HCT116 (cell line): Measurements from ENCODE around the gene DNAJC5G. TPM values are rescaled to one million over a fixed set of nuclear protein-coding genes. Genes with fewer than 3 reads are reported as not detected.

ENCODE experiments used
- ATAC-seq: fragments of 200-7000 bp; cut with Tn5 transposase; 2 replicates; pipeline ENCODE4 v1.9.1; 2020; ENCODE audit warnings: mild to moderate bottlenecking, moderate library complexity
- BruUV-seq: library from RNA; stranded (reverse); fragments of 400-500 nt; replicated peaks from 2 replicates; lab custom pipeline; 2021; lab: Mats Ljungman, UMichigan
- CTCF ChIA-PET: fragments of 300-600 bp; sonication (Branson Sonifier 250); formaldehyde crosslinking; loops from one replicate; lab custom pipeline; 2021; ENCODE audit warnings: antibody characterized with exemption; lab: Charles Lee
- POLR2A ChIA-PET: fragments of 300-600, 350-600 bp; sonication (Branson Sonifier 250); formaldehyde crosslinking; loops from one replicate; lab custom pipeline; 2021; ENCODE audit warnings: antibody characterized with exemption; lab: Charles Lee
- RAD21 ChIA-PET, 2 experiments: fragments of 300-600 bp; sonication (Branson Sonifier 250); formaldehyde crosslinking; loops; one replicate each; lab custom pipeline; 2023; ENCODE audit warnings: low total read pairs in 2 of 2; ENCODE audit not compliant: uncharacterized antibody in 2 of 2, unreplicated experiment in 2 of 2, low non-redundant PET in 1 of 2; lab: Charles Lee
- DNase-seq: peaks from one replicate; pipeline ENCODE4 v3.0.0-alpha.2; 2010; ENCODE audit warnings: low read depth, low spot score
- H2AFZ ChIP-seq: fragments of 200-600 bp; shearing (Covaris generic), sonication (generic); 2 replicates; pipeline ENCODE4 v1.6.1; 2017; ENCODE audit warnings: low read depth, mixed run types, mixed read lengths, antibody characterized with exemption, low read length; ENCODE audit not compliant: poor library complexity, severe bottlenecking
- H3K27ac ChIP-seq: 2 replicates; pipeline ENCODE4 v1.5.1; 2012; ENCODE audit warnings: low read depth, low read length
- H3K27me3 ChIP-seq: fragments of 200-600 bp; sonication (generic); 2 replicates; pipeline ENCODE4 v1.6.1; 2016; ENCODE audit warnings: mixed run types, low read length, mixed read lengths; ENCODE audit not compliant: insufficient read depth
- H3K36me3 ChIP-seq, 2 experiments: fragments of 200-500 bp in 1 of 2; fragments of 200-600 bp in 1 of 2; sonication (Bioruptor generic) in 1 of 2; sonication (generic) in 1 of 2; 2 replicates each; pipeline versions ENCODE4 v1.5.1 to v1.6.1; 2014 to 2016; ENCODE audit warnings: low read length in 2 of 2, inconsistent platforms in 1 of 2, mixed read lengths in 1 of 2, mixed run types in 1 of 2; ENCODE audit not compliant: insufficient read depth in 2 of 2, control insufficient read depth in 1 of 2
- H3K4me1 ChIP-seq, 2 experiments: fragments of 200-600 bp in 1 of 2; sonication (generic) in 1 of 2; 2 replicates each; pipeline versions ENCODE4 v1.5.1 to v1.6.1; 2012 to 2017; ENCODE audit warnings: low read length in 2 of 2, inconsistent platforms in 1 of 2, mild to moderate bottlenecking in 1 of 2, mixed read lengths in 1 of 2, mixed run types in 1 of 2, moderate library complexity in 1 of 2; ENCODE audit not compliant: insufficient read depth in 2 of 2, control insufficient read depth in 1 of 2
- H3K4me2 ChIP-seq: fragments of 200-600 bp; sonication (generic); 2 replicates; pipeline ENCODE4 v1.6.1; 2017; ENCODE audit warnings: mixed run types, low read length, mixed read lengths
- H3K4me3 ChIP-seq, 2 experiments: fragments of 200-600 bp in 1 of 2; sonication (generic) in 1 of 2; replicated peaks in 1 of 2; 2 replicates each; pipeline ENCODE4 v1.5.1; 2011 to 2016; ENCODE audit warnings: low read length in 2 of 2, control low read depth in 1 of 2, low read depth in 1 of 2, mild to moderate bottlenecking in 1 of 2, mixed read lengths in 1 of 2, mixed run types in 1 of 2
- H3K79me2 ChIP-seq: fragments of 200-600 bp; sonication (generic); 2 replicates; pipeline ENCODE4 v1.6.1; 2017; ENCODE audit warnings: mild to moderate bottlenecking, mixed run types, low read length, moderate library complexity, mixed read lengths; ENCODE audit not compliant: insufficient read depth
- H3K9ac ChIP-seq: fragments of 200-600 bp; sonication (generic); 2 replicates; pipeline ENCODE4 v1.6.1; 2016; ENCODE audit warnings: low read length, mixed read lengths
- H3K9me2 ChIP-seq: fragments of 200-600 bp; sonication (generic), shearing (Covaris generic); 2 replicates; pipeline ENCODE4 v1.6.1; 2017; ENCODE audit warnings: mixed run types, mild to moderate bottlenecking, moderate library complexity; ENCODE audit not compliant: insufficient read depth
- H3K9me3 ChIP-seq, 2 experiments: fragments of 200-500 bp in 1 of 2; fragments of 200-600 bp in 1 of 2; sonication (Bioruptor generic) in 1 of 2; sonication (generic) in 1 of 2; 2 replicates each; pipeline ENCODE4 v1.6.1; 2014 to 2017; ENCODE audit warnings: low read length in 2 of 2, mixed read lengths in 2 of 2, inconsistent platforms in 1 of 2, low read depth in 1 of 2, mild to moderate bottlenecking in 1 of 2, mixed run types in 1 of 2, moderate library complexity in 1 of 2; ENCODE audit not compliant: control insufficient read depth in 1 of 2, insufficient read depth in 1 of 2
- H4K20me1 ChIP-seq: fragments of 200-600 bp; sonication (generic), shearing (Covaris generic); 2 replicates; pipeline ENCODE4 v1.6.1; 2017; ENCODE audit warnings: mixed run types, mild to moderate bottlenecking, moderate library complexity; ENCODE audit not compliant: insufficient read depth
- CEBPB ChIP-seq: IDR thresholded peaks from 2 replicates; pipeline ENCODE4 v1.6.1; 2012; ENCODE audit warnings: low read depth
- EGR1 ChIP-seq: IDR thresholded peaks from 2 replicates; pipeline ENCODE4 v1.6.1; 2012; ENCODE audit warnings: low read depth
- ELF1 ChIP-seq: IDR thresholded peaks from 2 replicates; pipeline ENCODE4 v1.6.1; 2012; ENCODE audit warnings: low read depth, borderline replicate concordance
- EZH2 ChIP-seq: fragments of 200-600 bp; sonication (generic); IDR thresholded peaks from 2 replicates; pipeline ENCODE4 v1.6.1; 2017; ENCODE audit warnings: antibody characterized with exemption, mixed run types
- EZH2phosphoT487 ChIP-seq: fragments of 200-600 bp; IDR thresholded peaks from 2 replicates; pipeline ENCODE4 v1.6.1; 2018; ENCODE audit warnings: antibody characterized with exemption, borderline replicate concordance
- FOSL1 ChIP-seq: IDR thresholded peaks from 2 replicates; pipeline ENCODE4 v1.6.1; 2012; ENCODE audit warnings: low read depth
- POLR2AphosphoS5 ChIP-seq: IDR thresholded peaks from 2 replicates; pipeline ENCODE4 v1.6.1; 2011; ENCODE audit warnings: mild to moderate bottlenecking, low read depth, low read length, moderate library complexity
- RAD21 ChIP-seq: IDR thresholded peaks from 2 replicates; pipeline ENCODE4 v1.6.1; 2012; ENCODE audit warnings: low read depth, mild to moderate bottlenecking
- SP1 ChIP-seq: IDR thresholded peaks from 2 replicates; pipeline ENCODE4 v1.6.1; 2012; ENCODE audit warnings: low read depth
- SRF ChIP-seq: IDR thresholded peaks from 2 replicates; pipeline ENCODE4 v1.6.1; 2012; ENCODE audit warnings: low read depth
- TCF7L2 ChIP-seq: IDR thresholded peaks from 2 replicates; pipeline ENCODE4 v1.7.0; 2011; ENCODE audit warnings: borderline replicate concordance, inconsistent platforms; ENCODE audit not compliant: insufficient read depth, insufficient read length; ENCODE audit errors: extremely low read depth
- YY1 ChIP-seq: IDR thresholded peaks from 2 replicates; pipeline ENCODE4 v1.6.1; 2011; ENCODE audit warnings: low read length, low read depth, moderate library complexity, mild to moderate bottlenecking; ENCODE audit not compliant: insufficient replicate concordance; ENCODE audit errors: extremely low read depth
- ZFX ChIP-seq: fragments of 450-650 bp; IDR thresholded peaks from 2 replicates; pipeline ENCODE4 v1.6.1; 2017
- ZNF274 ChIP-seq: fragments of 200-500 bp; sonication (Bioruptor generic); IDR thresholded peaks from 2 replicates; pipeline ENCODE4 v1.6.1; 2014; ENCODE audit warnings: mild to moderate bottlenecking, low read depth, low read length, inconsistent platforms
- intact Hi-C: fragments of 100-400 bp; cut with micrococcal nuclease; formaldehyde crosslinking; loops from 2 replicates; pipeline ENCODE4 v1.10.0; 2022
- total RNA-seq: library from RNA; stranded (reverse); gene quantifications from one replicate; pipeline ENCODE4 v1.2.1, GENCODE V29; 2021; ENCODE audit not compliant: unreplicated experiment
- TF ChIP-seq, protein P1 (sequence below): IDR thresholded peaks from 2 replicates; pipeline ENCODE4 v1.6.1; 2012
- TF ChIP-seq, protein P2 (sequence below), 3 experiments: fragments of 200-600 bp in 1 of 3; sonication (generic) in 1 of 3; IDR thresholded peaks in 2 of 3; conservative IDR thresholded peaks in 1 of 3; 2 replicates each; pipeline ENCODE4 v1.5.1; 2012 to 2017; ENCODE audit warnings: low read depth in 2 of 3, low read length in 2 of 3, antibody characterized with exemption in 1 of 3, borderline replicate concordance in 1 of 3, control low read depth in 1 of 3, mild to moderate bottlenecking in 1 of 3, mixed read lengths in 1 of 3, mixed run types in 1 of 3, moderate library complexity in 1 of 3; ENCODE audit not compliant: insufficient read depth in 1 of 3
- TF ChIP-seq, protein P3 (sequence below): IDR thresholded peaks from 2 replicates; pipeline ENCODE4 v1.6.1; 2011; ENCODE audit warnings: mild to moderate bottlenecking, low read length, moderate library complexity; ENCODE audit not compliant: insufficient replicate concordance; ENCODE audit errors: extremely low read depth
- TF ChIP-seq, protein P4 (sequence below): IDR thresholded peaks from 2 replicates; pipeline ENCODE4 v1.6.1; 2012; ENCODE audit warnings: low read depth

The DNAJC5G gene
- total RNA-seq, 1 experiment from 2014 or later: 2.5 TPM

DNA sequence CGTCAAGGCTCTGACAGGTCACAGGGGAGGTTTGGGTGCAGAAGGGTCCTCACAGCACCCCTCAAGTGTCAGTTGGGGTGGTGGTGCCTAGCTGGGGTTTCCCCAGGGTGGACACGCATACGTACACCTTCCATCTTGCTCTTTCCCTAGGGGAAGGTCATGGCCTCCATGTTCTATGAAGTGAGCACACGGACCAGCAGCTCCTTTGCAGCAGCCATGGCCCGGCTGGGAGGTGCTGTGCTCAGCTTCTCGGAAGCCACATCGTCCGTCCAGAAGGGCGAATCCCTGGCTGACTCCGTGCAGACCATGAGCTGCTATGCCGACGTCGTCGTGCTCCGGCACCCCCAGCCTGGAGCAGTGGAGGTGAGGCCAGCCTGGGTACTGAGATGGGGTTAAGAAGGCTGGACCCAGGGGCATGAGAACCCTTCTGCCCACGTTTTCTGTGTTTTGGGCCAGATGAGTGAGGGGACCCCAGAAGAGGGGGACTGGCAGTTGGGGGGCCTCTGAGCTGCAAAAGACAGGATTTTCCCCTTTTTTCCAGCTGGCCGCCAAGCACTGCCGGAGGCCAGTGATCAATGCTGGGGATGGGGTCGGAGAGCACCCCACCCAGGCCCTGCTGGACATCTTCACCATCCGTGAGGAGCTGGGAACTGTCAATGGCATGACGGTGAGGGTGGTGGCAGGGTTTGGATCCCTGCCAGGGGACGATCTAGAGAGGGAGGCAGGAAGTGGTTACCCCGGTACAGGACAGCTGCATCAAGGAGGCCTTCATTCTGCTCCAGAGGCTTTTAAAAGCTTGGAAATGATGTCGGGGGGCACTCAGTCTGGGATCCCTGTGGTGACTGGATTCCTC is 33.2 kb upstream of the DNAJC5G start:
- Histone ChIP-seq H3K36me3 (peaks cover 36 to 68% of the 10 kb centered on the region in 2 experiments), H3K4me1 (no peaks in the 10 kb centered on the region), H3K4me3 (no peak overlapping the region), H3K9ac (no peak overlapping the region), H2AFZ (no peak overlapping the region), H3K79me2 (no peaks in the 10 kb centered on the region), H3K27ac (no peak overlapping the region), H3K9me2 (no peaks in the 10 kb centered on the region), H3K27me3 (no peaks in the 10 kb centered on the region), H4K20me1 (no peaks in the 10 kb centered on the region), H3K9me3 (no peaks in the 10 kb centered on the region), H3K4me2 (no peak overlapping the region)
- ChIA-PET RAD21 (no interaction called here), POLR2A (no interaction called here), CTCF (no interaction called here)
- intact Hi-C loops: no loop called here
- no peak for TF ChIP-seq ZNF274
- no peak for TF ChIP-seq CEBPB
- TF ChIP-seq ZFX: no peak
- no peak for TF ChIP-seq TCF7L2
- TF ChIP-seq ELF1: no peak
- no peak for TF ChIP-seq YY1
- TF ChIP-seq RAD21: no peak
- no peak for TF ChIP-seq SP1
- TF ChIP-seq, protein P1, sequence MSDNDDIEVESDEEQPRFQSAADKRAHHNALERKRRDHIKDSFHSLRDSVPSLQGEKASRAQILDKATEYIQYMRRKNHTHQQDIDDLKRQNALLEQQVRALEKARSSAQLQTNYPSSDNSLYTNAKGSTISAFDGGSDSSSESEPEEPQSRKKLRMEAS: no peak
- no peak for TF ChIP-seq EZH2phosphoT487
- TF ChIP-seq SRF: no peak
- no peak for TF ChIP-seq EGR1
- TF ChIP-seq, protein P2, sequence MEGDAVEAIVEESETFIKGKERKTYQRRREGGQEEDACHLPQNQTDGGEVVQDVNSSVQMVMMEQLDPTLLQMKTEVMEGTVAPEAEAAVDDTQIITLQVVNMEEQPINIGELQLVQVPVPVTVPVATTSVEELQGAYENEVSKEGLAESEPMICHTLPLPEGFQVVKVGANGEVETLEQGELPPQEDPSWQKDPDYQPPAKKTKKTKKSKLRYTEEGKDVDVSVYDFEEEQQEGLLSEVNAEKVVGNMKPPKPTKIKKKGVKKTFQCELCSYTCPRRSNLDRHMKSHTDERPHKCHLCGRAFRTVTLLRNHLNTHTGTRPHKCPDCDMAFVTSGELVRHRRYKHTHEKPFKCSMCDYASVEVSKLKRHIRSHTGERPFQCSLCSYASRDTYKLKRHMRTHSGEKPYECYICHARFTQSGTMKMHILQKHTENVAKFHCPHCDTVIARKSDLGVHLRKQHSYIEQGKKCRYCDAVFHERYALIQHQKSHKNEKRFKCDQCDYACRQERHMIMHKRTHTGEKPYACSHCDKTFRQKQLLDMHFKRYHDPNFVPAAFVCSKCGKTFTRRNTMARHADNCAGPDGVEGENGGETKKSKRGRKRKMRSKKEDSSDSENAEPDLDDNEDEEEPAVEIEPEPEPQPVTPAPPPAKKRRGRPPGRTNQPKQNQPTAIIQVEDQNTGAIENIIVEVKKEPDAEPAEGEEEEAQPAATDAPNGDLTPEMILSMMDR (IDR thresholded peaks at IDR 0.05 in 2 of 3, conservative IDR thresholded peaks at IDR 0.05 in 1 of 3; ENCODE audit: borderline replicate concordance in 1 of 3, insufficient read depth in 1 of 3, low read depth in 2 of 3, low read length in 2 of 3): no peak
- TF ChIP-seq, protein P3, sequence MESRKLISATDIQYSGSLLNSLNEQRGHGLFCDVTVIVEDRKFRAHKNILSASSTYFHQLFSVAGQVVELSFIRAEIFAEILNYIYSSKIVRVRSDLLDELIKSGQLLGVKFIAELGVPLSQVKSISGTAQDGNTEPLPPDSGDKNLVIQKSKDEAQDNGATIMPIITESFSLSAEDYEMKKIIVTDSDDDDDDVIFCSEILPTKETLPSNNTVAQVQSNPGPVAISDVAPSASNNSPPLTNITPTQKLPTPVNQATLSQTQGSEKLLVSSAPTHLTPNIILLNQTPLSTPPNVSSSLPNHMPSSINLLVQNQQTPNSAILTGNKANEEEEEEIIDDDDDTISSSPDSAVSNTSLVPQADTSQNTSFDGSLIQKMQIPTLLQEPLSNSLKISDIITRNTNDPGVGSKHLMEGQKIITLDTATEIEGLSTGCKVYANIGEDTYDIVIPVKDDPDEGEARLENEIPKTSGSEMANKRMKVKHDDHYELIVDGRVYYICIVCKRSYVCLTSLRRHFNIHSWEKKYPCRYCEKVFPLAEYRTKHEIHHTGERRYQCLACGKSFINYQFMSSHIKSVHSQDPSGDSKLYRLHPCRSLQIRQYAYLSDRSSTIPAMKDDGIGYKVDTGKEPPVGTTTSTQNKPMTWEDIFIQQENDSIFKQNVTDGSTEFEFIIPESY: no peak
- TF ChIP-seq FOSL1: no peak
- no peak for TF ChIP-seq POLR2AphosphoS5
- TF ChIP-seq EZH2: no peak
- TF ChIP-seq, protein P4, sequence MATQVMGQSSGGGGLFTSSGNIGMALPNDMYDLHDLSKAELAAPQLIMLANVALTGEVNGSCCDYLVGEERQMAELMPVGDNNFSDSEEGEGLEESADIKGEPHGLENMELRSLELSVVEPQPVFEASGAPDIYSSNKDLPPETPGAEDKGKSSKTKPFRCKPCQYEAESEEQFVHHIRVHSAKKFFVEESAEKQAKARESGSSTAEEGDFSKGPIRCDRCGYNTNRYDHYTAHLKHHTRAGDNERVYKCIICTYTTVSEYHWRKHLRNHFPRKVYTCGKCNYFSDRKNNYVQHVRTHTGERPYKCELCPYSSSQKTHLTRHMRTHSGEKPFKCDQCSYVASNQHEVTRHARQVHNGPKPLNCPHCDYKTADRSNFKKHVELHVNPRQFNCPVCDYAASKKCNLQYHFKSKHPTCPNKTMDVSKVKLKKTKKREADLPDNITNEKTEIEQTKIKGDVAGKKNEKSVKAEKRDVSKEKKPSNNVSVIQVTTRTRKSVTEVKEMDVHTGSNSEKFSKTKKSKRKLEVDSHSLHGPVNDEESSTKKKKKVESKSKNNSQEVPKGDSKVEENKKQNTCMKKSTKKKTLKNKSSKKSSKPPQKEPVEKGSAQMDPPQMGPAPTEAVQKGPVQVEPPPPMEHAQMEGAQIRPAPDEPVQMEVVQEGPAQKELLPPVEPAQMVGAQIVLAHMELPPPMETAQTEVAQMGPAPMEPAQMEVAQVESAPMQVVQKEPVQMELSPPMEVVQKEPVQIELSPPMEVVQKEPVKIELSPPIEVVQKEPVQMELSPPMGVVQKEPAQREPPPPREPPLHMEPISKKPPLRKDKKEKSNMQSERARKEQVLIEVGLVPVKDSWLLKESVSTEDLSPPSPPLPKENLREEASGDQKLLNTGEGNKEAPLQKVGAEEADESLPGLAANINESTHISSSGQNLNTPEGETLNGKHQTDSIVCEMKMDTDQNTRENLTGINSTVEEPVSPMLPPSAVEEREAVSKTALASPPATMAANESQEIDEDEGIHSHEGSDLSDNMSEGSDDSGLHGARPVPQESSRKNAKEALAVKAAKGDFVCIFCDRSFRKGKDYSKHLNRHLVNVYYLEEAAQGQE: no peak
- no peak for ATAC-seq
- no TSS peak for BruUV-seq
- DNase-seq: no peak
